ENCODE measurements around the gene FAM20A. TPM values are rescaled to one million over a fixed set of nuclear protein-coding genes. Genes with fewer than 3 reads are reported as not detected.

The FAM20A gene
- total and polyA plus RNA-seq, 2 of the 8 experiments (the other 6 are each of a cell fraction or from before 2014, with no cell fraction given): 3.6 to 11.9 TPM

DNA sequence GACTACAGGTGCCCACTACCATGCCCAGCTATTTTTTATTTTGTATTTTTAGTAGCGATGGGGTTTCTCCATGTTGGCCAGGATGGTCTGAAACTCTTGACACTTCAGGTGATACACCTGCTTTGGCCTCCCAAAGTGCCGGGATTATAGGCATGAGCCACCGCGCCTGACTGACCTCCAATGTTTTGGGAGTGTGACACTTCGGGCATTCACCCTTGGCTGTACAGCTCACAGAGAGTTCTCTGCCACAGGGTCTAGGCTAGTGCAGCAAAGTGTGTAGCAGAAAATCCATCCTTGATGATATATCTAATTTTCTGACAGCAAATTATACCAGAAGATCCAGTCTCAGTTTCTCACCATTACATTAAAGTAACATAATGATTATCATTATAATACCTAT, 14.1 kb downstream of the FAM20A start:
- FAIRE-seq (no peak), DNase-seq (ENCODE audit: low read depth in 1 of 2, low spot score in 2 of 2) (no peak)
- Histone ChIP-seq H3K23me2 (ENCODE audit: low read depth, low read length) (no peaks in the 10 kb centered on the region), H4K20me1 (replicated peaks in 1 of 2; ENCODE audit: control insufficient read depth in 1 of 2, insufficient read depth in 2 of 2, low read length in 2 of 2) (no peaks in the 10 kb centered on the region), H3K4me2 (ENCODE audit: insufficient read depth in 1 of 2, low read depth in 2 of 2, low read length in 2 of 2) (no peak overlapping the region), H3K27ac (ENCODE audit: low read depth, low read length) (no peak overlapping the region), H3K27me3 (replicated peaks in 1 of 4; ENCODE audit: control insufficient read depth in 3 of 4, extremely low read depth in 1 of 4, insufficient read depth in 3 of 4, low read length in 3 of 4) (no peaks in the 10 kb centered on the region), H3K4me3 (ENCODE audit: extremely low read depth in 1 of 4, insufficient read depth in 2 of 4, low read depth in 3 of 4, low read length in 4 of 4) (no peak overlapping the region), H4K5ac (ENCODE audit: insufficient read length, low read depth, low read length) (no peak overlapping the region), H3K9ac (replicated peaks in 1 of 4; ENCODE audit: extremely low read depth in 1 of 4, low read depth in 3 of 4, low read length in 3 of 4) (no peak overlapping the region), H3K56ac (replicated peaks; ENCODE audit: insufficient read length, low read depth, low read length) (no peak overlapping the region), H3K36me3 (ENCODE audit: control insufficient read depth in 2 of 4, insufficient read depth in 4 of 4, low read length in 3 of 4) (peaks cover 0 to 30% (median 5%) of the 10 kb centered on the region in 4 experiments; a peak in 3 of 8 replicates), H2AK5ac (ENCODE audit: low read depth, low read length) (no peak overlapping the region), H3K9me3 (ENCODE audit: insufficient read depth in 2 of 2, low read depth in 1 of 2, low read length in 1 of 2) (peaks cover 0 to 6% of the 10 kb centered on the region in 2 experiments; a peak in 1 of 4 replicates), H2BK12ac (ENCODE audit: low read depth, low read length) (no peak overlapping the region), H2BK15ac (ENCODE audit: low read length) (no peak overlapping the region), H4K91ac (replicated peaks; ENCODE audit: insufficient read length, low read length) (no peak overlapping the region), H3K4ac (replicated peaks; ENCODE audit: insufficient read length, low read depth, low read length) (no peak overlapping the region), H3K79me1 (ENCODE audit: low read depth, low read length) (no peaks in the 10 kb centered on the region), H2BK120ac (replicated peaks; ENCODE audit: low read depth, low read length) (no peak overlapping the region), H2AFZ (ENCODE audit: low read length) (no peak overlapping the region), H2BK20ac (ENCODE audit: low read length) (no peak overlapping the region), H3K23ac (ENCODE audit: insufficient read length) (no peak overlapping the region), H3K18ac (ENCODE audit: extremely low read depth, low read length) (no peak overlapping the region), H3K14ac (ENCODE audit: insufficient read length) (no peak overlapping the region), H3K79me2 (ENCODE audit: control insufficient read depth in 1 of 2, insufficient read depth in 2 of 2, low read length in 2 of 2) (no peaks in the 10 kb centered on the region), H3K4me1 (replicated peaks in 1 of 4; ENCODE audit: control insufficient read depth in 3 of 4, insufficient read depth in 4 of 4, low read length in 3 of 4) (peaks cover 0 to 6% (median under 1%) of the 10 kb centered on the region in 4 experiments; a peak in 3 of 7 replicates), H2BK5ac (ENCODE audit: low read depth, low read length) (no peak overlapping the region), H4K8ac (ENCODE audit: extremely low read depth, insufficient read depth, low read length) (no peak overlapping the region)
- TF ChIP-seq TAF7 (optimal IDR thresholded peaks at IDR 0.05; ENCODE audit: borderline replicate concordance, low read depth, low read length): no peak
- no peak for TF ChIP-seq JUND (IDR thresholded peaks at IDR 0.05; ENCODE audit: low read length)
- no peak for TF ChIP-seq RXRA (IDR thresholded peaks at IDR 0.05; ENCODE audit: insufficient read depth, low read depth, low read length)
- no peak for TF ChIP-seq JUN (IDR thresholded peaks at IDR 0.05; ENCODE audit: low read depth, low read length)
- no peak for TF ChIP-seq ATF2 (IDR thresholded peaks at IDR 0.05; ENCODE audit: low read length)
- TF ChIP-seq CTBP2 (IDR thresholded peaks at IDR 0.05; ENCODE audit: borderline replicate concordance, insufficient read depth, insufficient read length, low read length): no peak
- TF ChIP-seq BCL11A (IDR thresholded peaks at IDR 0.05; ENCODE audit: low read depth in 2 of 2, low read length in 2 of 2): no peak
- TF ChIP-seq PHF8 (conservative IDR thresholded peaks at IDR 0.05; ENCODE audit: low read depth, low read length): no peak
- TF ChIP-seq SUZ12 (IDR thresholded peaks at IDR 0.05; ENCODE audit: low read length): no peak
- no peak for TF ChIP-seq CBX5 (IDR thresholded peaks at IDR 0.05; ENCODE audit: low read depth, low read length)
- 90% methylated on average over 5 of the region's 5 CpGs; no CpG with 5 or more reads in 1 of the 2 experiments for WGBS, 2 experiments (ENCODE audit: extremely low coverage in 1 of 2, insufficient coverage in 1 of 2, insufficient read length in 1 of 2, insufficient replicate concordance in 2 of 2, low coverage in 1 of 2, low lambda C conversion rate in 2 of 2, missing lambda C conversion rate in 1 of 2)
- ChIA-PET CTCF (ENCODE audit: partially characterized antibody) (interaction anchor here (1.2 to 1.7 kb wide), 3 partner anchors 10 to 119 kb away, joined by 3 to 7 read pairs (median 6); no protein-coding TSS in a partner anchor), POLR2A (ENCODE audit: partially characterized antibody) (interaction anchor here (1.3 kb wide), 1 partner anchor 12 kb away, joined by 4 read pairs; no protein-coding TSS in a partner anchor)
